GM18526 (cell line): Measurements from ENCODE around the gene HCST.

Experiments used
- POLR2A ChIP-seq: IDR thresholded peaks from 3 replicates; pipeline ENCODE4 v1.6.1; 2011; ENCODE audit not compliant: insufficient read length; ENCODE audit errors: extremely low read depth

Gene HCST

GRCh38 chr19:35872180-35872579, 30.1 kb upstream of the HCST start:
- no peak for TF ChIP-seq POLR2A

GRCh38 chr19:35874392-35874930, 27.9 kb upstream of the HCST start:
- no peak for TF ChIP-seq POLR2A

GRCh38 chr19:35879068-35879467, 23.3 kb upstream of the HCST start:
- no peak for TF ChIP-seq POLR2A

GRCh38 chr19:35879770-35880317, 22.5 kb upstream of the HCST start:
- no peak for TF ChIP-seq POLR2A

- TF ChIP-seq POLR2A: no peak
Measured at GRCh38 chr19:35882114-35882832, 20.1 kb upstream of the HCST start.

GRCh38 chr19:35883882-35884281, 18.4 kb upstream of the HCST start:
- TF ChIP-seq POLR2A: no peak

GRCh38 chr19:35885225-35885738, 17.0 kb upstream of the HCST start:
- no peak for TF ChIP-seq POLR2A

GRCh38 chr19:35885904-35886303, 16.4 kb upstream of the HCST start:
- no peak for TF ChIP-seq POLR2A

GRCh38 chr19:35887197-35887596, 15.1 kb upstream of the HCST start:
- no peak for TF ChIP-seq POLR2A

GRCh38 chr19:35888398-35888797, 13.9 kb upstream of the HCST start:
- TF ChIP-seq POLR2A: no peak

GRCh38 chr19:35889370-35890112, 12.8 kb upstream of the HCST start:
- no peak for TF ChIP-seq POLR2A

- no peak for TF ChIP-seq POLR2A
Measured at GRCh38 chr19:35890113-35890650, 12.1 kb upstream of the HCST start.

- TF ChIP-seq POLR2A: no peak
Measured at GRCh38 chr19:35894342-35894741, 8.0 kb upstream of the HCST start.

GRCh38 chr19:35895911-35896642, 6.3 kb upstream of the HCST start:
- no peak for TF ChIP-seq POLR2A

- TF ChIP-seq POLR2A: no peak
Measured at GRCh38 chr19:35896643-35897040, 5.7 kb upstream of the HCST start.

- TF ChIP-seq POLR2A: no peak
Measured at GRCh38 chr19:35897706-35898451, 4.5 kb upstream of the HCST start.
